ENCODE measurements around the gene TPP1.

Gene TPP1

DNA sequence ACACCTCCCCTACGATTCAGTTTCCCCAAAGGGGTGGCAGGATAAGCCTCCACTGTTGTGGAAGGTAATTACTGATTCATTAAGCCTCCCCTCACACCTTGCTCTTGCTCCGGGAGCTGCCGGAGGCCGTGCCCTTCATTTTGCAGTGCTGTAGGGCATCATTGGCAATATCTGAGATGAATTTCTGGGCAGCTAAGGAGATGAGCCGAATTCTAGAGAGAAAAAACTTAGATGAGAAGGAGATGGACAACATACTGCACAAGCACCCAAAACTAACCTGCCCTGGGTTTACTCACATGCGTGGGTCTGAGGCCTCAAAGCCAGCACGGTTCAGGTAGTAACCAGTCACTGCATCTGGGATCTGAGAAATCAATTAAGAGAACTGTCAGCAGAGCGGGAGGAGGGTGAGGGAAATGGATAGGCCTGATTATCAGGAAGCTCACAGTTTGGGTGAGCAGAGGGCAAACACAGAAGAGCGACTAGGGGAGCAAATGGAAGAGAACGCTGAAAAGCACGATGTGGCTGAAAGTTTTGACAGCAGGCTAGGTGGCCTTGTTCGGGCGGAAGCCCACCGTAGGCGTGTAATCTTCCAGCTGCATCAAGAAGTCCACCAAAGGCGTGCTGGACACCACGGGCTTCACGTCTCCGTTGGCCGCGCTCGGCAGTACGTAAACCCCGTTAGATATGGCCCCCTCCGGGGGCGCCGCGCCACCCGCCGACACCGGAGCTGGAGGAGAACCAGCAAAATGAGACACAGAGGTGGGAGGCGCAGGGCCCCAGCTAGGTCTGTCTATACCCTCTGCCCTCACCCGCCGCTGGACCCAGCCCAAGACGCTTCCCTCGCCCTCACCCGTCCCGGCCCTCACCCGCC, 7.9 kb downstream of the TPP1 start:
- peak in 1 of 3 experiments; percentile 16 for DNase-seq (ENCODE audit: low read depth in 3 of 3)

DNA sequence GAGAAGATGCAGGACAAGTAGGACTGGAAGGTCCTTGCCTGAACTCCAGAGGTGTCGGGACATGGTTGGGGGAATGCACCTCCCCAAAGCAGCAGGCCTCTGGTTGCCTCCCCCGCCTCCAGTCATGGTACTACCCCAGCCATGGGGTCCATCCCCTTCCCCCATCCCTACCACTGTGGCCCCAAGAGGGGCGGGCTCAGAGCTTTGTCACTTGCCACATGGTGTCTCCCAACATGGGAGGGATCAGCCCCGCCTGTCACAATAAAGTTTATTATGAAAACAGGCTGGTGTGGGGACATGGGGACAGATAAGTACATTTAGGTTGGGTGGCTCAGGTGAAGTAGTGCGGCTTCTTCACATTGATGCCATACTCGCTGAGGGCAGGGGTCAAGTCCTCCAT, 8.6 kb downstream of the TPP1 start:
- no peak for DNase-seq (ENCODE audit: low read depth in 3 of 3)

DNA sequence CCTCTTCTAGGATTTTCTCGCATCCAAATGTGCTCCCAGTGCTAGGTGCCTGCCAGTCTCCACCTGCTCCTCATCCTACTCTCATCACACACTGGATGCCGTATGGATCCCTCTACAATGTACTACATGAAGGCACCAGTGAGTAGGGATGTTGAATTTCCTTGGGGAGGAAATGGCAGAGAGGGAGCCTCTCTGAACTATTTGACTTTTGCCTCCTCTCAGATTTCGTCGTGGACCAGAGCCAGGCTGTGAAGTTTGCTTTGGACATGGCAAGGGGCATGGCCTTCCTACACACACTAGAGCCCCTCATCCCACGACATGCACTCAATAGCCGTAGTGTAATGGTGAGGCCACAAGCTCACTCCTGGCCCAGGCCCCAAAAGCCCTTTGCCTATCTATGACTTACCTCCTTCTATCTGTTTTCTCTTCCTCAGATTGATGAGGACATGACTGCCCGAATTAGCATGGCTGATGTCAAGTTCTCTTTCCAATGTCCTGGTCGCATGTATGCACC, 9.7 kb downstream of the TPP1 start:
- DNase-seq (ENCODE audit: low read depth in 3 of 3), result no peak

DNA sequence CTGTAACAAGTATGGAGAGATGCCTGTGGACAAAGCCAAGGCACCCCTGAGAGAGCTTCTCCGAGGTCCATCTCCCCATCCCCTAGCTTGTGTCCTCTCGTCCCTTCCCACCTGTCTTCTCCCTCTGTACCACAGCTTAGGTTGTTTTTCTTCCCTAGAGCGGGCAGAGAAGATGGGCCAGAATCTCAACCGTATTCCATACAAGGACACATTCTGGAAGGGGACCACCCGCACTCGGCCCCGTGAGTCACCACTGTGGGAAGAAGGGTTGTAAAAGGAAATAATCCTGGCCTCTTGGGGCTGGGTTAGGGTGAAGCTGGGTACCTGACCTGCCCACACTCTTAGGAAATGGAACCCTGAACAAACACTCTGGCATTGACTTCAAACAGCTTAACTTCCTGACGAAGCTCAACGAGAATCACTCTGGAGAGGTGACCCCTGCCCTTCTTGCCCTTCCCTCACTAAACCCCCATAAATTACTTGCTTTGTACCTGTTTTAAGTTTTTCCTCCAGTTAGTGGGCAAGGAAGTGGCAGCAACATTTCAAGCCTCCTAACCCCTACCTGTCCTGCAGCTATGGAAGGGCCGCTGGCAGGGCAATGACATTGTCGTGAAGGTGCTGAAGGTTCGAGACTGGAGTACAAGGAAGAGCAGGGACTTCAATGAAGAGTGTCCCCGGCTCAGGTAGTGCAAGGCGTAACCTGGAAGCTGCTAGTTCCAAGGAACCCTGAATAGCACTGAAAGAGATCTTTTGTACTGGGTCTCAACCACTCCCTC, 10.3 kb downstream of the TPP1 start:
- DNase-seq (ENCODE audit: low read depth in 3 of 3), result no peak

DNA sequence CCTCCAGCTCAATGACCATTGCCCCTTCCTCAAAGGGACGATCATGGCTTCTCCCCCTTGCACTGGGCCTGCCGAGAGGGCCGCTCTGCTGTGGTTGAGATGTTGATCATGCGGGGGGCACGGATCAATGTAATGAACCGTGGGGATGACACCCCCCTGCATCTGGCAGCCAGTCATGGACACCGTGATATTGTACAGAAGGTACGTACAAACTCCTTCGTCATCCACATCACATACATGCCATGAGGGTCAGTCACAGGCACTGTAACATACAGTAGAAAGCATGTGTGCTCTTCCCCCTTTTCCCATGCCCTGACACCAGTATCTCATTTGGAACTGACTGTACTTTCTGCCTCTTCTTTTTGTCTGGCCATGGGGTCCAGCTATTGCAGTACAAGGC, 11.2 kb downstream of the TPP1 start:
- DNase-seq (ENCODE audit: low read depth in 3 of 3), result no peak

DNA sequence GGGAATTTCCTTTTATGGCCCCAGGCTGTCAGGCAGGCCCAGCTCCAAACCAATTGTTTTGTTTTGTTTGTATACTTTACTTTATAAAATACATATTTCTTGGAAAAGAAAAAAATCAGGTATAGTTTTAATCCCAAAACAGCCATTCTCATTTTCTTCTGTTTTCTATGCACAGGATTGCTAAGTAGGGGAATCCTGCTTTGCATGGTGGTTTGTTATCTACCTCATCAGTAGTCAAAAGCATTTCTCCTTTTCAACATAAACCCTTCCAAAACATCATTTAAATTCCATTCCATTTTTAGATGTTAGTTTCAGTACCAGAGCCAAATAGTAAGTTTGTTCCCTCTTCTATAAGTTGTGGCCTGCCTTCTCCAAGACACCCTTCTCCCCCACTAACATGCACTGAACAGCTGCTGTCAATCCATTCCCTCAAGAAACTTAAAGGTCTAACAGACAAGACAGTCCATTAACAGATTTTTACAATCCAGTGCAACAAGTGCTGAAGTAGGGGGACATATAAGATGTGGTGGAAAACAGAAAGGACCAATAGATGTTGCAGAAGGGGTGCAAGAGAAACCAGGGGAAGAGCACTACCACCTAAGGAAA, 11.9 kb downstream of the TPP1 start:
- no peak for DNase-seq (ENCODE audit: low read depth in 3 of 3)

DNA sequence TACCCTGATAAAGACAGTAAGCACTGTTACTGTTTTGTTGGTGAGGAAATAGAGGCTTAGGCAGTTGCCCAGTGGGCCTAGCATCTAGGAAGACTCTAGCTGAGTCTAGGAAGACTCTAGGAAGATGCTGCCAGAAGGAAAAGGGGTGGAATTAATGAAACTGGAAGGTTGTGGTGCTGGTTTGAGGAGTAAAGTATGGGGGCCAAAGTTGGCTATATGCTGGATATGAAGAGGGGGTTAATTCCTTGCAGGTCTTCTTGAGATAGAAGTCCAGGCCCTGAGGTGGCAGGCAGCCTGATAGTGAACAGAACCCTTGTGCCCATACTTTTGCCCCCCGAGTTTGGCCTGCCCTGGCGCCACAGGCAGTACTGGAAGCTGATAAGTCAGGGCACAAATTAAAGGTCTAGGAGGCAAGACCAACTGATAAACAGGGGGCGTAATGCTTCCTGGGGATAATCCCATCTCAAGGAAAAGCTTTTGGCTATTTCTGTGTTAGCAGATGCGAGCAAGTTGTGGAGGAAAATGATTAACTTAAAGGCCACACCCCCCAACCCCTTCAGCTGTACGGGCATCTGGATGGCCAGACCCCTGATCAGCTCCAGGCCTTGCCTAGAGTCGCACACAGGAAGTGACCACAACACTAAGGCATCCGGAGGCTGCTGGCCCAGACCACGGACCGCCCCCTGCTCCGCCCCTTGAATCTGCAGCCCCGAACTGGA, 12.6 kb downstream of the TPP1 start:
- peak in 1 of 3 experiments; percentile 61 for DNase-seq (ENCODE audit: low read depth in 3 of 3)

DNA sequence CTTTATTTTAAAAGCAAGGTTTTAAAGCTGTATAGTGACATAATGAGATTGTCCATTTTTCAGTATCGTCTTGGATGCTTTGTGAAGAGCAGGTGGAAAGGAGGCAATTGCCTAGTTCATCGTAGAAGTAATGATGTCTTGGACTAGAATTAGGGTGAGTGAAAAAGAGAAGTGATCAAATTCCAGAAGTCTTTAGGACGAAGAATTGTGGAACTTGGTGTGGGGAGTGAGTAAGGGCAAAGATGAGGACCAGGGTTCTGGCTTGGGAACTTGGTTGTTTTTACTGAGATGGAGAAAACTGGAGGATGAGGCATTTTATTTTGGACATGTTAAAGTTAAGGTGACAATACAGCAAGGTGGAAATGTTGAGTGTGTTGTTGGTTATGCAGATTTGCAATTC, 14.4 kb downstream of the TPP1 start:
- DNase-seq (ENCODE audit: low read depth in 3 of 3), result no peak

DNA sequence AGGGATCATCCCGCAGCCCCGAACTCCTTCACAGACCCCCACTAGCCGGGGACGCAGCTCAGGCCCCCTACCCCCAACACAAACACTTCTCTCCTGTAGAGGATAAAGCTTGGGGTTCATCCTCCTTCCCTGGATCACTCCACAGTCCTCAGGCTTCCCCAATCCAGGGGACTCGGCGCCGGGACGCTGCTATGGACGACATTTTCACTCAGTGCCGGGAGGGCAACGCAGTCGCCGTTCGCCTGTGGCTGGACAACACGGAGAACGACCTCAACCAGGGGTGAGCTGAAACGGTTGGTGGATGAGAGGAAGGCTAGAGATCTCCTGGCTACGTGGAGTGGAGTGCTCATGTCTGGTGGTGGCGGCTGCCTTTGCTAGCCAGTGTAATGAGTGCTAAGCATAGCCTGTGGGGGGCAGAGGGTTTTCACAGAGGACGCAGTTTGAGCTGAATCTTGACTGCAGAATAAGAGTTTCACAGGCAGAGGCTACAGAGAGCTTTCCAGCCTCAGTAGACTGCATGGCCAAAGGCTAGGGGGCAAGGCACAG, 15.1 kb downstream of the TPP1 start:
- DNase-seq (ENCODE audit: low read depth in 3 of 3), result peak in 1 of 3 experiments; percentile 21

DNA sequence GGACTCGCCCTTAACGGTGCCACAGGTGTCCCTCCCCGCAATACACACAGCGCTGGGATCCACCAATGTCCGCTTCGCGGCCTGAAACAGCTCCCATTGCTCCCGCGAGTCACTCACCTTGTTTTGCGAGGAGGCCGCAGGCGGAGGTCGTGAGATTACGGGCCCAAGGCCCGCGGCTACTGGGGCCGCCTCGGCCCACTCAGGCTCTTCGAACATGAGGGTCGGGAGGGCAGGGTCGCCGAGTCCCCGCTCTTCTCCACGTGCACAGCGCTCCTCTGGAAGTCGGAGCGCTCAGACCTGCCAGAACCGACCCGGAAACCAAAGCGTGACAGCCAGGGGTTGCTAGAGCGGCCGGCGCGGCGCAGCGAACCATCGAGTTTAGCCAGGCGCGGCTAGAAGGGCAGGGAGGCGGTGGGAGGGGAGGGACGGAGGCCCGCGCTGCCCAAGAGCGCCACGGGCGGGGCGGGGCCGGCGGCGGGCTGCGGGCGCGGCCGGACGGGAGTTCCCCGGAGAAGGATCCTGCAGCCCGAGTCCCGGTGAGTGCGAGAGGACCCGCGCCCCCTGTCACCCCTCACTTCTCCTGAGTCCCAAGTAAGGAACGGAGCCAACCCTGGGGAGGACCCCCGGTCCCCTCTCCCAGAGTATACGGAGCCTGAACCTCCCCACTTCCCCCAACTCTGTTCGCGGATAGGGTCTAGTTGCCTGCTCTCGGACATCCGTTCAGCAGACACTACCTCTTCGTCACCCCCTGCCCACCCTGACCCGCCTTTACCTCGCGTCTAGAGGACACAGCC, 15.7 kb downstream of the TPP1 start, which contains the start of the genes ILK and RRP8:
ILK (plus strand) TSS at position 488 of the 794 bp plus-strand sequence. CDS start 498 bp downstream, outside the sequence.
RRP8 (minus strand) TSS at position 330 of the 794 bp plus-strand sequence; CDS start at position 216, 114 bp downstream.
- peak; percentile 71 to 88 (median 78) for DNase-seq (ENCODE audit: low read depth in 3 of 3)

DNA sequence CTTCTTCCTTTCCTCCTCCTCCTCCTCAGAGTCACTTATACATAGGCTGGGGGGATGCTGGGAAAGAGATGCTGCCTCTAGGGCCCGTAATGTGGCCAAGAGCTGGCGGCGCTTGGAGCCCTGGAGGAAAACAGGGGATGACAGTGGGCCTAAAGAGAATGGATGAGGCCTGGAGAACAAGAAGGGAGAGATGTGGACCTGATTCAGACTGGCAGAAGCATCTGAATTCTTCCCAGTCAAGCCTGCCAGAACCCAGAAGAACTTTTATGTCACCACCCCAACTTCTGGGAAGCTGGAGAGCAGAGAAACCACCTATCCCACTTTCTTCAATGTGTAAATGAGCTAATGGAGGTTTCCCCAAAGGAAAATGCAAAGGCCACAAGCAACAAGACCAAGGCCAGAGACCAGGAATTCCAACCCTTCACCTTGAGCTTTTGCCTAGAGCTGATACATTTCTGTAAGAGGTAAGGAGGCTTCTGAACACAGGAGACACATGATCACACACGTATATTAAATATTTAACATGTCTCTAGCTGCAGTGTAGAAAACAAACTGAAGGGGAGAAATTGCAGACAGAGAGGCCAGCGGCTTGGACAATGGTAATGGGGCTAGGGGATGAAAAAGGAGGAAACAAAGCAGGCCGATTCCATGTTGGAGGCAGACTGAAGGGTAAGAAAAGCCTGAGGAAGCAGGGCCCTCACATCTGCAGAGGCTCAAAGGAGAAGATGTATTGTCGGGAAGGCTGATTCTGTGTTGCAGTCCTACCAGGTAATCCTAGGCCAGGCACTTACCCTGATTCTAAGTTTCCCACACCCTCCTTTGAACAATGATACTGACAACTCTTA, 16.9 kb downstream of the TPP1 start:
- DNase-seq (ENCODE audit: low read depth in 3 of 3), result no peak

DNA sequence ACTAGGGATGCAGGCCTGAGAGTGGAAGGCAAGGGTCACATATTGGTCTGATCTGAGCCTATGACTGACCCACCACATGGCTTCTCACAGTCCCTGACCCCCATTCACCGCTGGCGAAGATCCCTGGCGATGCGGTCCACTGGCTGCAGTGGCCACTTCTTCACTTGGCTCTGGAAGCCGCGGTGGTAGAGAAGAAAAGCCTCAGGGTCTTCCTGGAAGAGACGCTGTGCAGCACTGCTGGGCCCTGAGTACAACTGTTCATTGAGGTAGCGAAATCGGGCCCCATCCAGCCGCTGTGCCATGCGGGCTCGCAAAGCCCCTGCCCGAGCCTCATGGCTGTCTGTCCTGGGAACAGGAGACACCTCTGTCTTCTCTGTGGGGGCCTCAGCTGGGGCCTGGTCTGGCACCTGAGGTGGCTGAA, 18.2 kb downstream of the TPP1 start:
- DNase-seq (ENCODE audit: low read depth in 3 of 3), result no peak

DNA sequence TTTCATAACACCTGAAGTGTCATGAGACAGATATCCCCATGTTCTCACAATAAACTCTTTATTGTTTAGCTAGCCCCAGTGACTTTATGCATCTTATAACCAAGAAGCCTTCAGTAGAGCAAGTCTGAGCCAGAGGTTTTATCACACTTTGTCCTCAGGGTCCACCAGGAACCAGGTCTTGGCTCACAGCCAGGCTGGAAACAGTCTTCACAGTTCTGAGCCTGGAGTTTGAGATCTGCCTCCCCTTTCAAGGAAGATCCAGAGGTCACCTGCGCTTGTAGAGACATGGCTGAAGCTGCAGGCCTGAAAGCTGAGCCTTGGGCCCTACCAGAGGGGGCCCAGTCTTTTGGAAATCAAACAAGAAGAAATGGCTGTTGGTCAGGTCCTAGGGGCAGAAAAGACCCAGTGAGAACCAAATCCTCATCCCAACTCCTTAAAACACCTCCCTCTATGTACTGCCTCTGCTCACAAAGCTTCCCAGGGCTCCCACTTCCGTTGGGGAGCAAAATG, 19.3 kb downstream of the TPP1 start:
- no peak for DNase-seq (ENCODE audit: low read depth in 3 of 3)

DNA sequence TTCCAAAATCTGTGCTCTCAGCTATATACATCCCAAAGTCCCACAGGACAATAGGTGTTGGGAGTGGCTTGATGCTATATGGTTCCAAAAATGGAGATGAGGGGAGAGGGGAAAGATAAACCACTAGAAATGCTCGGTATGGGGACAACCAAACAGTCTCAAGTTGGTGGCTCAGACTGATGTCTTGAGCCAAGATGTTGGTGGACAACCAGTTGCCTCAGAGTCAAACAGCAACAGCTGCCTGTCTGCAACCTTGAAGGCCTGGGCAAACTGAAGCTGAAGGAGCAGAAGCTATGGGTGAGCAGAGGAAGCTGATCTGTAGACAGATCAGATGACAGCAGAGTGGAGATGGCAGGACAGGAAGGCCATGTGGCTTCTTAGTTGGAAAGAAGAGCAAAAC, 19.8 kb downstream of the TPP1 start:
- DNase-seq (ENCODE audit: low read depth in 3 of 3), result no peak

DNA sequence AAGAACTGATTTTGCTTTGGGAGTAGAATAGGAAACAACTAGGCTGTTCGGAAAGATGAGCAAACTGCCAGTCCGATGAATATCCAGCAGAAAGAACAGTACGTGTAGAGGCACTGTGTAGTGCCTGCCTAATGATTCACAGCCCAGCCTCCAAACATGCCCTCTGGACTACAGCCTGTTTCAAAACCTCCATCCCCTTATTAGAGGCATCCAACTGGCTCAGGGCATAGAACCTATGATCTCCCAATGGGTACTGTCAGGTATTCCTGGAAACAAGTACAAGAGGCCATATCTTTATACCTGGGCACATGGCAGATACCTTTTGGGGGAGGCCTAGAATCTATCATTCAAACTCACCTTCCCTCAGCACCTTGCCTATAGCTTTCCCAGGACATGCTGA, 20.7 kb downstream of the TPP1 start:
- DNase-seq (ENCODE audit: low read depth in 3 of 3), result no peak

DNA sequence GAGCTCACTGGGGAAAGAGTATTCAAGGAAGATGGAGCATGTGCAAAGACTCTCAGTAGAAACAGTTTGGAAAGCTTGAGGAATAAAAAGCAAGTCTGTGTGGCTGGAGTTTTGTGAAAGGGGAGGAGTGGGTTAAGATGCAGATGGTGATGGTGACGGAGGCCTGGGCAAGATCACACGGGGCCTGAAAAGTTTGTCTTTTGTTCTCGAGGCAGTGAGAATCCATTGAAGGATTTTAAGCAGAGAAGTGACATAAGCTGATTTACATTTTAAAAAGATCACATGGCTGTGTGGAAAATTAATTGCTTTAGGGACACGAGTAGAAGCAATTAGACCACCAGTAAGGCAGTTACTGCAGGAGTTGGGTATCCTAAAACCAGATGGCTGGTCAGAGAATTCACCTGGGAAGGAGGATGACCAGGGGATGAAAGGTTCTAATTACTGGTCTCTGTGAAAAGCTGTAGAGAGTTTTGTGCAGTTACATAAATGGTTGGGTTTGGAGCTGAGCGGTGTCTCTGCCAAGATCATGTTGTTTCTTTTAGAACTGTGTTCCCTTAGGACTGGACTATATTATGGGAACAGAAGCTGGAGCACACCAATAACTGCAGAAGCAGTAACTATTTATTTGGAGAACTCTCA, 22.9 kb downstream of the TPP1 start:
- no peak for DNase-seq (ENCODE audit: low read depth in 3 of 3)

DNA sequence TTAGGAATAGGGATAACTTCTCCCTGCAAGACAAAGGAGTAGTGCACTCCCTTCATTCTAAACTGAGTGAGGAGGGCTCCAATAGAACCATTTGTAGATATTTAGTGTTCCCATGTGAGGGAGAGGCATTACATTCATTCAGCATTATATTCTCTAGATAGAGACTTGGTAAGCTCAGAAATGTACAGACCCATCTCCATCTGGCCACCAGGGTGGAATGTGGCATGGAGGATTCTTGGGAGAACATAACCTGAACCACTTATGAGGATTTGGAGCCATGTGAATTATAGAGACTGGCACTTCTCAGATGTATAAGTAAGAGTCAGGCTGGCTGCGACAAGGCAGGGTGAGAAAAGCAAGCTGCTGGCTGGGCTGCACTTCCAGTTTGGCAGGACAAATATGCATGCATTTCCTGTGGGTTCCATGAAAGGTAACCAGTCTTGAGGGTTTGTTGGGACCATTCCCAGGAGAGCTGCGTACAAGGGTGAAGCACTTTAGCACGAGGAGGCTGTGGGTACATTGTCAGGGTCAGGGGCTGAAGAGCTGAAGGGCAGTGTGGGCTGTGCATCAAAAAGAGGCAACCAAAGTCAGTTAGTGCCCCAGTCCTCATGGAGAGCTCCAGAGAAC, 25.0 kb downstream of the TPP1 start:
- no peak for DNase-seq (ENCODE audit: low read depth in 3 of 3)

DNA sequence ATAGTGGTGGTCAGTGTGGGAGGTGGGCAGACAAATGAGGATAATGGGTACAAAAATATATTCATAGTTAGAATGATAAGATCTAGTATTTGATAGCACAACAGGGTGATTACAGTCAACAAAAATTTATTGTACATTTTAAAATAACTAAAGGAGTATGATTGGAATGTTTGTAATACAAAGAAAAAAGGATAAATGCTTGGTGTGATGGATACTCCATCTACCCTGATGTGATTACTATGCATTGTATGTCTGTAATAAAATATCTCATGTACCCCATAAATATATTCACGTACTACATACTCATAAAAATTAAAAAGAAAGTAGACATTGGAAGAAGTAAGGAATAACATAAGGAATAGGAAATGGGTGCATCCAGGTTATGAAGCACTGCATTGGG, 31.2 kb downstream of the TPP1 start:
- no peak for DNase-seq (ENCODE audit: low read depth in 3 of 3)

Measured in stimulated activated CD4-positive, alpha-beta T cell treated with anti-CD3 and anti-CD28 coated beads, TNF-alpha, amount 100 ng/mL, for 24 hours (primary cell).